ENCODE data around the gene SCARB2. TPM values are rescaled to one million over a fixed set of nuclear protein-coding genes. Genes with fewer than 3 reads are reported as not detected.
A peak's percentile ranks its signal among the peaks of the same experiment; 100 is the strongest.
"Not testable (repeated sequence)": the region's sequence is repeated elsewhere in the genome, so short reads cannot be mapped to it uniquely, and the experiment has no call there.

SCARB2 gene
- total RNA-seq, 1 donor from 2014 or later, result 166 TPM

DNA sequence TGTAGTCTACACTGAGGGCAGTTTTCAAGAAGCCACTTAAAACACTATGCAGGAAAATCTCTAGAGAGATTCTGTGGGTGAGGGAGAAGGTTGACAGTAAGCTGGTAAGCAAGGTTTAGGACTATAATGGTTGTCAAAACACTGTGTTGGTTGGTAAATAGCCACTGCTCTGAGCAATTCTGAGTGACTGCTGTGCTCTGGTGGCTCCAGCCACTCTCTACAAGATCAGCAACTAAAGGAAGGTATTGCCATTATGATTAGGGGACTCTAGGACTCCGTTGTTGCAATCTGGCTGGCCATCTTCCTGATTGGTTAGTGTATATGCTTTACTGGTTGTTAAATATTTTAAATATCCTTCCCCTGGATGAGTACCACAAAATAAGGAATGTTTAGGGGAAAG lies 32.4 kb upstream of the SCARB2 start:
- ATAC-seq, result peak in 1 of 2 donors; percentile 42
- DNase-seq, result no peak
- H3K36me3 ChIP-seq, result no peaks in the 10 kb centered on the region
- intact Hi-C loops (cut with DNase I), result no loop called here
- H3K4me1 ChIP-seq, result peaks cover 5% of the 10 kb centered on the region
- H3K27ac ChIP-seq, result no peak overlapping the region
- H3K9me3 ChIP-seq, result no peaks in the 10 kb centered on the region
- H3K27me3 ChIP-seq (ENCODE audit: low read depth), result peaks cover 5% of the 10 kb centered on the region
- H3K4me3 ChIP-seq, result no peak overlapping the region
- TF ChIP-seq, protein P1, sequence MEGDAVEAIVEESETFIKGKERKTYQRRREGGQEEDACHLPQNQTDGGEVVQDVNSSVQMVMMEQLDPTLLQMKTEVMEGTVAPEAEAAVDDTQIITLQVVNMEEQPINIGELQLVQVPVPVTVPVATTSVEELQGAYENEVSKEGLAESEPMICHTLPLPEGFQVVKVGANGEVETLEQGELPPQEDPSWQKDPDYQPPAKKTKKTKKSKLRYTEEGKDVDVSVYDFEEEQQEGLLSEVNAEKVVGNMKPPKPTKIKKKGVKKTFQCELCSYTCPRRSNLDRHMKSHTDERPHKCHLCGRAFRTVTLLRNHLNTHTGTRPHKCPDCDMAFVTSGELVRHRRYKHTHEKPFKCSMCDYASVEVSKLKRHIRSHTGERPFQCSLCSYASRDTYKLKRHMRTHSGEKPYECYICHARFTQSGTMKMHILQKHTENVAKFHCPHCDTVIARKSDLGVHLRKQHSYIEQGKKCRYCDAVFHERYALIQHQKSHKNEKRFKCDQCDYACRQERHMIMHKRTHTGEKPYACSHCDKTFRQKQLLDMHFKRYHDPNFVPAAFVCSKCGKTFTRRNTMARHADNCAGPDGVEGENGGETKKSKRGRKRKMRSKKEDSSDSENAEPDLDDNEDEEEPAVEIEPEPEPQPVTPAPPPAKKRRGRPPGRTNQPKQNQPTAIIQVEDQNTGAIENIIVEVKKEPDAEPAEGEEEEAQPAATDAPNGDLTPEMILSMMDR (IDR thresholded peaks at IDR 0.05), result no peak

DNA sequence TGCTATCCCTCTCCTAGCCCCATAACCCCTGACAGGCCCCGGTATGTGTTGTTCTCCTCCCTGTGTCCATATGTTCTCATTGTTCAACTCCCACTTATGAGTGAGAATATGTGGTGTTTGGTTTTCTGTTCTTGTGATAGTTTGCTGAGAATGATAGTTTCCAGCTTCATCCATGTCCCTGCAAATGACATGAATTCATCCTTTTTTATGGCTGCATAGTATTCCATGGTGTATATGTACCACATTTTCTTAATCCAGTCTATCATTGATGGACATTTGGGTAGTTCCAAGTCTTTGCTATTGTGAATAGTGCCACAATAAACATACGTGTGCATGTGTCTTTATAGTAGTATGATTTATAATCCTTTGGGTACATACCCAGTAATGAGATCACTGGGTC lies 30.3 kb upstream of the SCARB2 start:
- ATAC-seq; DNase-seq; H3K27ac ChIP-seq; H3K4me3 ChIP-seq; H3K4me1 ChIP-seq; H3K27me3 ChIP-seq (ENCODE audit: low read depth); intact Hi-C loops (cut with DNase I); H3K36me3 ChIP-seq: not testable (repeated sequence)
- H3K9me3 ChIP-seq, result peaks cover 12% of the 10 kb centered on the region

DNA sequence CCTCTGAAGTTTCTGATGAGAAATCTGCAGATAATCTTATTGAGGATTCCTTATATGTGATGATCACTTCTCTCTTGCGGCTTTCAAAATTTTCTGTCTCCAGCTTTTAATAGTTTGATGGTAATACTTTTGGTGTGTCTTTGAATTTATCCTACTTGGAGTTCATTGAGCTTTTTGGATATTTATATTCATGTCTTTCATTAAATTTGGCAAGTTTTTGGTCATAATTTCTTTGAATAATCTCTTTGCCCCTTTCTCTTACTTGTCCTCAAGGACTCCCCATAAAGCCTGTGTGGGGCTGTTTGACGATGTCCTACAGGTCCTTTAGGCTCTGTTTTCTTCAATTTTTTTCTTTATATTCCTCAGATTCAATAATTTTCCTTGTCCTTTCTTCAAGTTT lies 26.6 kb upstream of the SCARB2 start:
- peaks cover 12% of the 10 kb centered on the region for H3K9me3 ChIP-seq
- H3K4me3 ChIP-seq, result no peak overlapping the region
- H3K36me3 ChIP-seq, result no peaks in the 10 kb centered on the region
- no peaks in the 10 kb centered on the region for H3K27me3 ChIP-seq (ENCODE audit: low read depth)
- intact Hi-C loops (cut with DNase I), result no loop called here
- TF ChIP-seq, protein P1 (IDR thresholded peaks at IDR 0.05), result no peak
- H3K4me1 ChIP-seq, result no peaks in the 10 kb centered on the region
- DNase-seq (no peak), ATAC-seq (no peak)
- H3K27ac ChIP-seq, result no peak overlapping the region

DNA sequence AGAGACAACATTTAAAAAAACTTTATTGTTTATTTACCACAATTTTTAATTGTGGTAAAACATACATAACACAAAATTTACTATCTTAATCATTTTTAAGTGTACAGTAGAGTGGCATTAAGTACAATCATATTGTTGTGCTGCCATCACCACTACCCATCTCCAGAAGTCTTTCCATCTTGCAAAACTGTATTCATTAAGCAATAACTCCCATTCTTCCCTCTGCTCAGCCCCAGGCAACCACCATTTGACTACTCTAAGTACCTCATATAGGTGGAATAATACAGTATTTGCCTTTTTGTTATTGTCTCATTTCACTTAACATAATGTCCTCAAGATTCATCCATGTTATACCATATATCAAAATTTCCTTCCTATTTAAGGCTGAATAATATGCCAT lies 25.1 kb upstream of the SCARB2 start:
- H3K27ac ChIP-seq, result no peak overlapping the region
- no peak for ATAC-seq
- DNase-seq, result no peak
- TF ChIP-seq, protein P1 (IDR thresholded peaks at IDR 0.05), result no peak
- H3K4me3 ChIP-seq, result no peak overlapping the region
- intact Hi-C loops (cut with DNase I), result no loop called here
- peaks cover 12% of the 10 kb centered on the region for H3K9me3 ChIP-seq
- H3K27me3 ChIP-seq (ENCODE audit: low read depth), result no peaks in the 10 kb centered on the region
- H3K4me1 ChIP-seq, result no peaks in the 10 kb centered on the region
- no peaks in the 10 kb centered on the region for H3K36me3 ChIP-seq

DNA sequence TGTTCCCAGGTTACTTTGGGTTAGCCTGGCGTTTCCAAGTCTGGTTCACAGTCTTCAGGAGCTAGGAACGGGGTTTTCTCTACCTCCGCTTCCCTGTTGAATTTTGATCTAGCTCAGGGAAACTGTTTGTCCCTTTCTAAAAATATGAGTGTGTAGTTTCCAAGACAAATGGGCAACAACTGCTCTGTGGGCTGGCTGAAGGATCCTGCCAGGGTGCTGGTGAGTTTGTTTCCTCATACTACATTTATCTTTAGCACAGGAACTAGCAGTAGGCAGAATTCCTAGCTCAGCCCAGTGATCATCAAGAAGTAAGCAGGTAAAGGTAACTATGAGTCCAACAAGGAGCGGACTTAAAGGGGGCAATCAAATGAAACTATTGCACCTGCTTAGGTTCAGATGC lies 24.6 kb upstream of the SCARB2 start:
- peaks cover 1% of the 10 kb centered on the region for H3K4me1 ChIP-seq
- H3K36me3 ChIP-seq, result no peaks in the 10 kb centered on the region
- intact Hi-C loops (cut with DNase I), result no loop called here
- H3K27me3 ChIP-seq (ENCODE audit: low read depth), result no peaks in the 10 kb centered on the region
- peaks cover 12% of the 10 kb centered on the region for H3K9me3 ChIP-seq
- ATAC-seq (no peak), DNase-seq (no peak)
- H3K27ac ChIP-seq, result no peak overlapping the region
- TF ChIP-seq, protein P1 (IDR thresholded peaks at IDR 0.05), result no peak
- H3K4me3 ChIP-seq, result no peak overlapping the region

DNA sequence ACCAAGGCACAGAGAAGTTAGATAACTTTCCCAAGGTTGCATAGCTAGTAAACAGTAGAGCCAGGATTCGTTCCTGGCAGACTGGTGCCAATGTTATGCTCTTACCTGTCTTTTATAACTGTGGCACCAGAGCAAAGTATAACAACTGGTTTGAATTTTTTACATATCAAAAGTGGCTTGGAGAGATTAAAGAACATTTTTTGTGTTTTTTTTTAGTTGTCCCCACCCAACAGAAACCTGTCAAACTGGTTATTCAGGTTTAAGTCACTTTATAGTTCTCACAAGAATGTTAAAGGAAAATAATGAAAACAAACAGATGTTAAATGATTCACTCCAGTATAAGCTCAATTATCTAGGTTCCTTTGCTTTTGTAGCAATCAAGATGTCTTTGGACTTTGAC lies 22.3 kb upstream of the SCARB2 start:
- H3K36me3 ChIP-seq, result no peaks in the 10 kb centered on the region
- ATAC-seq, result peak; percentile 76 to 84
- H3K27me3 ChIP-seq (ENCODE audit: low read depth), result no peaks in the 10 kb centered on the region
- H3K9me3 ChIP-seq, result peaks cover 12% of the 10 kb centered on the region
- no peak overlapping the region for H3K27ac ChIP-seq
- TF ChIP-seq, protein P1 (IDR thresholded peaks at IDR 0.05), result no peak
- intact Hi-C loops (cut with DNase I), result no loop called here
- DNase-seq, result no peak
- no peak overlapping the region for H3K4me3 ChIP-seq
- peaks cover 8% of the 10 kb centered on the region for H3K4me1 ChIP-seq
